Cardiac muscle cell (in vitro differentiated cells and primary cell): ENCODE results near the gene CYP26B1. TPM values are rescaled to one million over a fixed set of nuclear protein-coding genes. Genes with fewer than 3 reads are reported as not detected.

ENCODE experiments used
- DNase-seq, 2 donors: peaks; one replicate each; pipeline versions ENCODE4 v3.0.0 to v3.0.0-alpha.2; 2010 to 2017; ENCODE audit warnings: low read depth in 1 of 2, low spot score in 1 of 2
- H3K27ac ChIP-seq: fragments of 200-600 bp; sonication (generic); 2 replicates; pipeline ENCODE4 v1.5.1; 2016
- H3K27me3 ChIP-seq: fragments of 200-600 bp; sonication (generic); 2 replicates; pipeline ENCODE4 v1.6.0; 2016; ENCODE audit warnings: control low read depth
- H3K36me3 ChIP-seq: fragments of 200-600 bp; sonication (generic); 2 replicates; pipeline ENCODE4 v1.5.1; 2016; ENCODE audit warnings: control low read depth
- H3K4me1 ChIP-seq: fragments of 200-600 bp; sonication (generic); 2 replicates; pipeline ENCODE4 v1.8.1; 2017; ENCODE audit warnings: low read depth, mild to moderate bottlenecking, mixed run types
- H3K4me3 ChIP-seq: fragments of 200-600 bp; sonication (generic); 2 replicates; pipeline ENCODE4 v1.5.1; 2016; ENCODE audit warnings: mild to moderate bottlenecking
- H3K9me3 ChIP-seq: fragments of 200-600 bp; sonication (generic); 2 replicates; pipeline ENCODE4 v1.5.1; 2017; ENCODE audit warnings: low read depth, mild to moderate bottlenecking, control low read depth
- polyA plus RNA-seq: library from polyadenylated mRNA; unstranded; fragments of >200 nt; fragmentation: Nextera tagmentation; extraction: Ambion mirVana; gene quantifications from 2 replicates; pipeline ENCODE4 v1.2.1, GENCODE V29; 2016
- total RNA-seq: library from RNA; depleted of rRNA; stranded (reverse); fragments of >200 nt; gene quantifications from 2 replicates; pipeline ENCODE4 v1.2.3, GENCODE V29; 2016
- TF ChIP-seq, protein P1 (sequence below): IDR thresholded peaks from 2 replicates; pipeline ENCODE4 v1.5.1; 2012; ENCODE audit warnings: low read depth, mild to moderate bottlenecking, low read length

Gene CYP26B1
- total and polyA plus RNA-seq, 2 experiments from 2014 or later, result 1.2 to 3.1 TPM

DNA sequence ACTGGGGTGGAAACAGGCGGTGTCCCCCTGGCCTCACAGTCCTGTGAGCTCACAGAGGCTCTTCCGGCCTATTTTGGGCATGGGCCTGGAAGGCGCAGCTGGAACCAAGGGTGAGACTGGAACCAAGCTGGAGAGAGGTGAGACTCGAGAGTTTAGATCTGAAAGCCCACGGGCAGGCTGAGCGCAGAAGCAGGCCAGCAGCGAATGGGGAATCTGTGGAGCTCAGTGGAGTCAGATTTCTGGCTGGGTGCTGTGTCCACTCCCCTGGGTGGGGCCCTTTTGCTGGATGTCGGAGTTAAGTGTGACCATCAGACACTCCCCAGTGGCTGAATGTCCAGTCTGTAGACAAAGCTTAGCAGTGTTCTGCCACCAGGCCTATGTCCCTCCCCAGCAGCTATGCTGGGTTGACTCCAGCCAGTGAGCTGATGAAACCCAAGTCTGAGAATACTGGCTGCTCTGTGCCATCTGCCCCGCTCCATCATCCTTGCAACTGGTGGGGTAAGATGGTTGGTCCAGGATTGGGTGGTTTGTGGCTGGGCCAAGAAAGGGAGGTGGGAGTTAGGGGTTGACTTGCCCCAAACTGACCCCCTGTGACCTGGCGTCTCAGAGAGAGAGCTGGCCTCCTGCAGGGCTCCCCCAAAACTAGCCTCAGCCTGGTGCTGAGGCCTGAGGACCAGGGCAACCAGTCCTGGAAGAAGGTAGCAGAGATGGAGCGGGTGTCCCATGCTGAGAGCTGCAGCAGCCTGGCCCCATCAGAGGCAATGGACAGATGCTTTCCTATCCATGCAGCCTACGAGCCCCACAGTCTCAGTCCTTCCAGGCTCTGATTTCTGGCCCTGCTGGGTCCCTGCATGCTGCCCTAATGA lies 34.4 kb downstream of the CYP26B1 start:
- no peak overlapping the region for H3K4me3 ChIP-seq
- no peaks in the 10 kb centered on the region for H3K27me3 ChIP-seq
- H3K4me1 ChIP-seq, result no peaks in the 10 kb centered on the region
- H3K9me3 ChIP-seq, result no peaks in the 10 kb centered on the region
- TF ChIP-seq, protein P1, sequence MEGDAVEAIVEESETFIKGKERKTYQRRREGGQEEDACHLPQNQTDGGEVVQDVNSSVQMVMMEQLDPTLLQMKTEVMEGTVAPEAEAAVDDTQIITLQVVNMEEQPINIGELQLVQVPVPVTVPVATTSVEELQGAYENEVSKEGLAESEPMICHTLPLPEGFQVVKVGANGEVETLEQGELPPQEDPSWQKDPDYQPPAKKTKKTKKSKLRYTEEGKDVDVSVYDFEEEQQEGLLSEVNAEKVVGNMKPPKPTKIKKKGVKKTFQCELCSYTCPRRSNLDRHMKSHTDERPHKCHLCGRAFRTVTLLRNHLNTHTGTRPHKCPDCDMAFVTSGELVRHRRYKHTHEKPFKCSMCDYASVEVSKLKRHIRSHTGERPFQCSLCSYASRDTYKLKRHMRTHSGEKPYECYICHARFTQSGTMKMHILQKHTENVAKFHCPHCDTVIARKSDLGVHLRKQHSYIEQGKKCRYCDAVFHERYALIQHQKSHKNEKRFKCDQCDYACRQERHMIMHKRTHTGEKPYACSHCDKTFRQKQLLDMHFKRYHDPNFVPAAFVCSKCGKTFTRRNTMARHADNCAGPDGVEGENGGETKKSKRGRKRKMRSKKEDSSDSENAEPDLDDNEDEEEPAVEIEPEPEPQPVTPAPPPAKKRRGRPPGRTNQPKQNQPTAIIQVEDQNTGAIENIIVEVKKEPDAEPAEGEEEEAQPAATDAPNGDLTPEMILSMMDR, result no peak
- no peak overlapping the region for H3K27ac ChIP-seq
- DNase-seq, result no peak
- no peaks in the 10 kb centered on the region for H3K36me3 ChIP-seq

DNA sequence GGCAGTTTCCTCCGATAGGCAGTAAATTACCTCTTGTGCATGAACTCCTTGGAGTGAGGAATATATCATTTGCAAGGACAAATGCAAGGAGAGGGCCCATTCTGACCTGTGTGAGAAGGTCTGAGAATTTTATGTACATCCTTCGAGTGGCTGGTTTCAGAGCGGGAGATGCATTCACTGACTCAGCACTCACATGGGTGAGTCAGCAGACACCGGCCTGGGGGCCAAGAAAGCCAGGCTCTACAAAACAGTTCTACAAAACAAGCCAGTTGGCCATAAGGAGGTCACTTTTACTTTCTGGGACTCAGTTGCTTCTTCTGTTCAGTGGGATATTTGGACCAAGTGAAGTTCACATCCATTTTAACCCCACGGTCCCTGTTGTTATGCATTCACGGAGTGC lies 35.3 kb downstream of the CYP26B1 start:
- H3K4me3 ChIP-seq, result no peak overlapping the region
- H3K27ac ChIP-seq, result no peak overlapping the region
- H3K9me3 ChIP-seq, result no peaks in the 10 kb centered on the region
- H3K4me1 ChIP-seq, result no peaks in the 10 kb centered on the region
- H3K36me3 ChIP-seq, result no peaks in the 10 kb centered on the region
- TF ChIP-seq, protein P1, result no peak
- H3K27me3 ChIP-seq, result no peaks in the 10 kb centered on the region
- DNase-seq, result peak in 1 of 2 donors; percentile 45

GRCh38 chr2:72111061-72111460 lies 36.6 kb downstream of the CYP26B1 start:
- H3K27ac ChIP-seq, result no peak overlapping the region
- peaks cover 6% of the 10 kb centered on the region for H3K27me3 ChIP-seq
- no peak for DNase-seq
- TF ChIP-seq, protein P1, result no peak
- no peaks in the 10 kb centered on the region for H3K9me3 ChIP-seq
- no peaks in the 10 kb centered on the region for H3K4me1 ChIP-seq
- no peaks in the 10 kb centered on the region for H3K36me3 ChIP-seq
- H3K4me3 ChIP-seq, result no peak overlapping the region

DNA sequence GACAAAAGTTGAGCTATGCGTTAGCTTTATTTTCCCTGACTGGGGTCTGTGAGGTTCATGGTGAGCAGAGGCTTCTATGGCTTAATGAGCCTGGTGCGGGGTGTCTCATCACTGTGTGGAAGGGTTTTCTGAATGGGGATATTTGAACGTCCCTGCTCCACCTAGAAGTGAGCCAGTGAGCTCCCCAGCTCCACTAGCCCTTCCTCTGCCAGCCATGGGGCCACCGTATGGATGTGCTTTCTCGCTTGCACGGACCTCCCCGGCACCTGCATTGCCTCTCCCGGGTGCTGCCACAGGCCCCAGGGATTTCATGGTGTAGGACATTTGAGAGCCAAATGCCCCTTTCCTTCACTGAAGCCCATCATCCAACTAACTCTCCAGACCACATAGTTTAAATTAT lies 37.8 kb downstream of the CYP26B1 start:
- DNase-seq, result no peak
- Histone ChIP-seq H3K27ac (no peak overlapping the region), H3K27me3 (peaks cover 6% of the 10 kb centered on the region), H3K4me1 (no peaks in the 10 kb centered on the region), H3K9me3 (no peaks in the 10 kb centered on the region), H3K36me3 (no peaks in the 10 kb centered on the region), H3K4me3 (no peak overlapping the region)
- TF ChIP-seq, protein P1, result no peak

DNA sequence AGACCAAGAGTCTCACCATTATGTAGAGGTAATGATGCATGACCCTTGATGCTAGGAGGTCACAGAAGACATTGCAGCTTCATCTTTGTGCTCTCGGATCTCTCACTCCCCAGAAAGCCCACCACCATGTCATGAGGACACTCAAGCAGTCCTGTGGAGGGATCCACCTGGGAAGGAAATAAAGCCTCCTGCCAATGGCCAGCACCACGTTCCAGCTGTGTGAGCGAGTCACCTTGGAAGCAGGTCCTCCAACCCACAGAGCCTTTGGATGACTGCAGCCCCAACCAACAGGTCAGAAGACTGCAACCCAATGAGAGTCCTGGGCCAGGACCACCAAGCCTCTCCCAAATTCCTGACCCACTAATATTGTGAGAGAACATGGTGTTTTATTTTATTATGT lies 38.4 kb downstream of the CYP26B1 start:
- TF ChIP-seq, protein P1, result no peak
- Histone ChIP-seq H3K27me3 (peaks cover 6% of the 10 kb centered on the region), H3K9me3 (no peaks in the 10 kb centered on the region), H3K4me1 (no peaks in the 10 kb centered on the region), H3K36me3 (no peaks in the 10 kb centered on the region), H3K4me3 (no peak overlapping the region), H3K27ac (no peak overlapping the region)
- no peak for DNase-seq
